ENCODE measurements around the gene OR10A5. TPM values are rescaled to one million over a fixed set of nuclear protein-coding genes. Genes with fewer than 3 reads are reported as not detected.
"Not testable (repeated sequence)": the region's sequence is repeated elsewhere in the genome, so short reads cannot be mapped to it uniquely, and the experiment has no call there.

The OR10A5 gene
- total RNA-seq, 2 donors from 2014 or later: not detected

GRCh38 chr11:6850526-6850925 is 5.0 kb downstream of the OR10A5 start:
- TF ChIP-seq, protein P1, sequence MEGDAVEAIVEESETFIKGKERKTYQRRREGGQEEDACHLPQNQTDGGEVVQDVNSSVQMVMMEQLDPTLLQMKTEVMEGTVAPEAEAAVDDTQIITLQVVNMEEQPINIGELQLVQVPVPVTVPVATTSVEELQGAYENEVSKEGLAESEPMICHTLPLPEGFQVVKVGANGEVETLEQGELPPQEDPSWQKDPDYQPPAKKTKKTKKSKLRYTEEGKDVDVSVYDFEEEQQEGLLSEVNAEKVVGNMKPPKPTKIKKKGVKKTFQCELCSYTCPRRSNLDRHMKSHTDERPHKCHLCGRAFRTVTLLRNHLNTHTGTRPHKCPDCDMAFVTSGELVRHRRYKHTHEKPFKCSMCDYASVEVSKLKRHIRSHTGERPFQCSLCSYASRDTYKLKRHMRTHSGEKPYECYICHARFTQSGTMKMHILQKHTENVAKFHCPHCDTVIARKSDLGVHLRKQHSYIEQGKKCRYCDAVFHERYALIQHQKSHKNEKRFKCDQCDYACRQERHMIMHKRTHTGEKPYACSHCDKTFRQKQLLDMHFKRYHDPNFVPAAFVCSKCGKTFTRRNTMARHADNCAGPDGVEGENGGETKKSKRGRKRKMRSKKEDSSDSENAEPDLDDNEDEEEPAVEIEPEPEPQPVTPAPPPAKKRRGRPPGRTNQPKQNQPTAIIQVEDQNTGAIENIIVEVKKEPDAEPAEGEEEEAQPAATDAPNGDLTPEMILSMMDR (conservative IDR thresholded peaks at IDR 0.05): no peak
- H3K9me3 Mint-ChIP-seq: peaks cover 30% of the 10 kb centered on the region

GRCh38 chr11:6854801-6855200 is 9.3 kb downstream of the OR10A5 start:
- not testable (repeated sequence) for H3K27ac ChIP-seq (ENCODE audit: low read depth, low read length); H3K36me3 Mint-ChIP-seq (ENCODE audit: low read depth); H3K27me3 ChIP-seq (ENCODE audit: control insufficient read depth, insufficient read depth, low read length, poor library complexity, severe bottlenecking); H3K4me1 Mint-ChIP-seq; H3K27me3 Mint-ChIP-seq (ENCODE audit: insufficient read depth); H3K36me3 ChIP-seq (ENCODE audit: control insufficient read depth, insufficient read depth, low read length); H3K4me3 Mint-ChIP-seq; H3K27ac Mint-ChIP-seq; DNase-seq; H3K4me1 ChIP-seq (ENCODE audit: control insufficient read depth, insufficient read depth, low read length); H3K9ac ChIP-seq (ENCODE audit: extremely low read depth, low read length, poor library complexity, severe bottlenecking); H3K9me3 ChIP-seq (ENCODE audit: control insufficient read depth, low read length); H3K4me3 ChIP-seq (ENCODE audit: low read length)
- WGBS, 2 experiments (ENCODE audit: insufficient coverage in 1 of 2, insufficient read length in 1 of 2): 80 to 89% methylated on average over 2 to 5 of the region's 6 CpGs
- H3K9me3 Mint-ChIP-seq: peaks cover 38% of the 10 kb centered on the region

More at GRCh38 chr11:6850526-6850925, 5.0 kb downstream of the OR10A5 start:
- WGBS, 2 experiments (ENCODE audit: insufficient coverage in 1 of 2, insufficient read length in 1 of 2): 92 to 93% methylated on average over 1 to 2 of the region's 2 CpGs
- DNase-seq: no peak
- Histone ChIP-seq H3K27me3 (ENCODE audit: control insufficient read depth, insufficient read depth, low read length, poor library complexity, severe bottlenecking) (no peaks in the 10 kb centered on the region), H3K9ac (ENCODE audit: extremely low read depth, low read length, poor library complexity, severe bottlenecking) (no peak overlapping the region), H3K9me3 (ENCODE audit: control insufficient read depth, low read length) (peaks cover 4% of the 10 kb centered on the region), H3K36me3 (ENCODE audit: control insufficient read depth, insufficient read depth, low read length) (no peaks in the 10 kb centered on the region), H3K4me3 (ENCODE audit: low read length) (no peak overlapping the region), H3K4me1 (ENCODE audit: control insufficient read depth, insufficient read depth, low read length) (no peaks in the 10 kb centered on the region), H3K27ac (ENCODE audit: low read depth, low read length) (no peak overlapping the region)
- Mint-ChIP-seq H3K27me3 (ENCODE audit: insufficient read depth) (no peaks in the 10 kb centered on the region), H3K27ac (no peak overlapping the region), H3K4me3 (no peak overlapping the region), H3K36me3 (ENCODE audit: low read depth) (peaks cover 3% of the 10 kb centered on the region), H3K4me1 (peaks cover 6% of the 10 kb centered on the region)

GRCh38 chr11:6855971-6856541 is 10.6 kb downstream of the OR10A5 start:
- Histone ChIP-seq H3K4me3 (ENCODE audit: low read length) (no peak overlapping the region), H3K36me3 (ENCODE audit: control insufficient read depth, insufficient read depth, low read length) (no peaks in the 10 kb centered on the region), H3K4me1 (ENCODE audit: control insufficient read depth, insufficient read depth, low read length) (no peaks in the 10 kb centered on the region), H3K27ac (ENCODE audit: low read depth, low read length) (no peak overlapping the region), H3K27me3 (ENCODE audit: control insufficient read depth, insufficient read depth, low read length, poor library complexity, severe bottlenecking) (no peaks in the 10 kb centered on the region), H3K9ac (ENCODE audit: extremely low read depth, low read length, poor library complexity, severe bottlenecking) (no peak overlapping the region), H3K9me3 (ENCODE audit: control insufficient read depth, low read length) (peaks cover 4% of the 10 kb centered on the region)
- 100% methylated on average over 1 of the region's 1 CpG; no CpG with 5 or more reads in 1 of the 2 experiments for WGBS, 2 experiments (ENCODE audit: insufficient coverage in 1 of 2, insufficient read length in 1 of 2)
- no peak overlapping the region for H3K27ac Mint-ChIP-seq
- H3K4me1 Mint-ChIP-seq: peaks cover 6% of the 10 kb centered on the region
- no peak for DNase-seq
- TF ChIP-seq, protein P1 (conservative IDR thresholded peaks at IDR 0.05): no peak
- H3K27me3 Mint-ChIP-seq (ENCODE audit: insufficient read depth): no peaks in the 10 kb centered on the region
- H3K4me3 Mint-ChIP-seq: no peak overlapping the region
- H3K36me3 Mint-ChIP-seq (ENCODE audit: low read depth): peaks cover 2% of the 10 kb centered on the region
- H3K9me3 Mint-ChIP-seq: peaks cover 39% of the 10 kb centered on the region

DNA sequence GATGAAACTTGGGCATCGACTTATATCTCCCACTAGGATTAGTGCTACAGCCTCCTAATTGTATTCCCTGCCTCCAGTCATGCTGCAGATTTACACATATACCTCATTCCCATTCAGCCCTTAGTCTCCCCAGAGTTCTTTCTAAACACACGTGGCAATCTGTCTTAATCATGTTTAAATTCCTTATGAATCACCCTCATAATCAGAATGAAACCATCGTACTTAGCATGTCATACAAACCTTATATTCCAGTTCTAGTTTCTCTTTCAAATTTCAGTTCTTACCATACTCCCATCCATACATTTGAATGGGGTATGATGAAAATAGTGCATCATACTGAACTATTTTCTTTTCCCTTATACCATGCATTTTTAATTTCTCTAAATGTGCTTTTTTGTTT is 11.4 kb downstream of the OR10A5 start:
- Mint-ChIP-seq H3K27me3 (ENCODE audit: insufficient read depth) (no peaks in the 10 kb centered on the region), H3K4me1 (peaks cover 6% of the 10 kb centered on the region), H3K36me3 (ENCODE audit: low read depth) (peaks cover 2% of the 10 kb centered on the region), H3K4me3 (no peak overlapping the region), H3K27ac (no peak overlapping the region), H3K9me3 (peaks cover 36% of the 10 kb centered on the region)
- no peak overlapping the region for H3K27ac ChIP-seq (ENCODE audit: low read depth, low read length)
- 61 to 70% methylated on average over 2 to 3 of the region's 3 CpGs for WGBS, 2 experiments (ENCODE audit: insufficient coverage in 1 of 2, insufficient read length in 1 of 2)
- TF ChIP-seq, protein P1 (conservative IDR thresholded peaks at IDR 0.05): no peak
- H3K36me3 ChIP-seq (ENCODE audit: control insufficient read depth, insufficient read depth, low read length): no peaks in the 10 kb centered on the region
- DNase-seq: no peak
- H3K9ac ChIP-seq (ENCODE audit: extremely low read depth, low read length, poor library complexity, severe bottlenecking): no peak overlapping the region
- no peaks in the 10 kb centered on the region for H3K4me1 ChIP-seq (ENCODE audit: control insufficient read depth, insufficient read depth, low read length)
- H3K4me3 ChIP-seq (ENCODE audit: low read length): no peak overlapping the region
- no peaks in the 10 kb centered on the region for H3K27me3 ChIP-seq (ENCODE audit: control insufficient read depth, insufficient read depth, low read length, poor library complexity, severe bottlenecking)
- H3K9me3 ChIP-seq (ENCODE audit: control insufficient read depth, low read length): peaks cover 4% of the 10 kb centered on the region

All from endodermal cell (in vitro differentiated cells).